ENCODE results near the gene VAMP5.
"Not testable (repeated sequence)": the region's sequence is repeated elsewhere in the genome, so short reads cannot be mapped to it uniquely, and the experiment has no call there.

Gene VAMP5, protein sequence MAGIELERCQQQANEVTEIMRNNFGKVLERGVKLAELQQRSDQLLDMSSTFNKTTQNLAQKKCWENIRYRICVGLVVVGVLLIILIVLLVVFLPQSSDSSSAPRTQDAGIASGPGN

DNA sequence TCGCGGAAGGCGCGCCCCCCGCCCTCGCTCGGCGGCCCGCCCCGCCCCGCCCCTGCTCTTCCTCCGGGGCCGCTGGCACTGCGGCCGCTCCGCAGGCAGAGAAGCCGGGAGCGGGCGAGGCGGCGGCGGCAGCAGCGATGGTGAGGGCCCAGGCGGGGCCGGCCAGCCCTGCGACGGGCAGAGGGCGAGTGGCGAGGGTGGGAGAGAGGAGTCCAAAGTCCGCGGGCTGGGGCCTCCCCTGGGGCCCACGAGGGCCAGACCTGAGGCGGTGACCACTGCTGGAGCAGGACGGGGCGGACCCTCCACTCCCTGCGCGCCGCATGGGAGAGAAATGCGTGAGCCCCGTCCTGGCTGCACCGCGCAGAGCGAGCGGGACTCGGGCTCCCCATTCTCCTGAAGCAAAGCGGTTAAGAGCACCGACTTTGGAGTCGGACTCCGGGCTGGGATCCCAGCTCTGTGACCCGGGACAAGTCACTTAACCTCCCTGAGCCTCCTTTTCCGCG is at the start of gene VAMP5:
TSS of gene VAMP5 (plus strand) at position 78 of the 503 bp plus-strand sequence. CDS start at position 138, 60 bp downstream.
- DNase-seq (ENCODE audit: low read depth): no peak

- no peak for DNase-seq (ENCODE audit: low read depth)
Observed at GRCh38 chr2:85534881-85535280, 49.4 kb upstream of the VAMP5 start.

DNA sequence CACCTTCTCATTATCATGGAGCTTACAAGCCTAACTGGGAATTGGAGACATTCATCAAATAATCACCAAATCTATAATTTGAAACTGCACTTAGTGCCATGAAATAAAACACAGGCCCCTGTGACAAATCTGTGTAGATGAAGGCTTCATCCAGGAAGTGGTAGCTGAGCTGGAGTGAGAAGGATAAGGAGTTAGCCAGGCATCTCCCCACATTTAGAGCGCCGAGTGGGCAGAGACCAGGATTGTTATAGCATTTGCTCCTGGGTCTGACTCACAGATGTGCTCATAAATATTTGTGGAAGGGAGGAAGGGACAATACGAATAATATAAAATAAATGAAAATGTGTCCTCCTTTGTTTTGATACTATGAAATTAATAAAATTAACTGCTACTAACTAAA is 47.8 kb upstream of the VAMP5 start:
- no peak for DNase-seq (ENCODE audit: low read depth)

GRCh38 chr2:85537600-85538506 is 46.4 kb upstream of the VAMP5 start:
- DNase-seq (ENCODE audit: low read depth): no peak

GRCh38 chr2:85538507-85539360 is 45.5 kb upstream of the VAMP5 start, which contains the start of gene MAT2A:
MAT2A (plus strand) TSS chr2:85539168; CDS start chr2:85539288, 120 bp downstream.
- DNase-seq (ENCODE audit: low read depth): peak; percentile 85

- DNase-seq (ENCODE audit: low read depth): peak; percentile 77
Observed at GRCh38 chr2:85539361-85540132, 44.7 kb upstream of the VAMP5 start.

- no peak for DNase-seq (ENCODE audit: low read depth)
Observed at GRCh38 chr2:85540133-85540648, 44.0 kb upstream of the VAMP5 start.

DNA sequence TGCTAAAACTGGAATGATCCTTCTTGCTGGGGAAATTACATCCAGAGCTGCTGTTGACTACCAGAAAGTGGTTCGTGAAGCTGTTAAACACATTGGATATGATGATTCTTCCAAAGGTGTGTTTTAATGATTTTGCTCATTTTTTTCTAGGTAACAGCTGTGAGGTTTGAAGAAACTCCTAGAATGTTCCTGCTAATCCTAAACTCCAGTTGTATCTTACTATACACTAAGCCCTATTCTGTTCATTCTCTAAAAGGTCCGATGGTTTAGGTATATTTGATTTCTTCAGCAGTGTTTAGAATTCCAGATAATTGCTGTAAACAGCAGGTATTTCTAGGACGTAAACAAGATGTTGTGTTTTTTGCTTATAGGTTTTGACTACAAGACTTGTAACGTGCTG is 43.0 kb upstream of the VAMP5 start:
- DNase-seq (ENCODE audit: low read depth): no peak

- no peak for DNase-seq (ENCODE audit: low read depth)
Observed at GRCh38 chr2:85541753-85542457, 42.3 kb upstream of the VAMP5 start.

GRCh38 chr2:85542777-85543176 is 41.5 kb upstream of the VAMP5 start:
- DNase-seq (ENCODE audit: low read depth): no peak

DNA sequence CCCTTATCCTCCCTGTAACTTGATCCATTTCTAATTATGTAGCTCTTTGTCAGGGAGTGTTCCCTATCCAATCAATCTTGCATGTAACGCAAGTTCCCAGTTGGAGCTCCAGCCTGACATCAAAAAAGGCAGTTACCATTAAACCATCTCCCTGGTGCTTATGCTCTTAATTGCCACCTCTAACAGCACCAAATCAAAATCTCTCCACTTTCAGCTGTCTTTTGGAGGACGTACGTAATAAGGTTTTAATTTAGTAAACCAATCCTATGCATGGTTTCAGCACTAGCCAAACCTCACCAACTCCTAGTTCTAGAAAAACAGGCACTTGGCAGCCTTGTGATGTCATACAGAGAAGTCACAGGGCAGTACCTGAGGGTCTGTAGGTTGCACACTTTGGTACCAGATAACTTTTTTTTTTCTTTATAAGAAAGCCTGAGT is 40.0 kb upstream of the VAMP5 start:
- DNase-seq (ENCODE audit: low read depth): not testable (repeated sequence)

DNA sequence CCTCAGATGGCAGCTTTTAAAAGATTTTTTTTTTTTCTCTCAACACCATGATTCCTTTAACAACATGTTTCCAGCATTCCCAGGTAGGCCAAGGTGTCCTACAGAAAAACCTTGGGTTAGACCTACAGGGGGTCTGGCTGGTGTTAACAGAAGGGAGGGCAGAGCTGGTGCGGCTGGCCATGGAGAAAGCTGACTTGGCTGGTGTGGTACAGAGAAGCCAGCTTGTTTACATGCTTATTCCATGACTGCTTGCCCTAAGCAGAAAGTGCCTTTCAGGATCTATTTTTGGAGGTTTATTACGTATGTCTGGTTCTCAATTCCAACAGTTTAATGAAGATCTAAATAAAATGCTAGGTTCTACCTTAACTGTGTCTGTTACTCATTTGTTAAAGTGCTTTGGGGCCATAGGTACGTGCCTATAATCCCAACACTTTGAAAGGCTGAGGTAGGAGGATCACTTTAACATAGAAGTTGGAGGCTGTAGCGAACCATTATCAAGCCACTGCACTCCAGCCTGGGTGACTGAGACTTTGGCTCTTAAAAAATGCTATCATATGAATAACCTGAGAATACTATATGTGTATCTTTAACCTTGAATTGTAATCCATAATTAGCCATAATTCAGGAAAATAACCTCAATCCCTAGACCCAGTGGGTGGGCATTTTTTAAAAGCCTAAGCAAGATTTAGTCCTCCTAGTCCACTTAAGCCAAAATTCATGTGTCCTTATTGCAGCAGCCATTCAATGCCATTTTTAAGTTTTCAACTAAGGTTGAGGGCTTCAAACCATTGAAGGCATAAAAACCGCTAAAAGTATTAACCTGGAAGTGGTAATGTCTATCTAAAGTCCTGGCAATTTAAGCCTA is 39.1 kb upstream of the VAMP5 start:
- not testable (repeated sequence) for DNase-seq (ENCODE audit: low read depth)

DNA sequence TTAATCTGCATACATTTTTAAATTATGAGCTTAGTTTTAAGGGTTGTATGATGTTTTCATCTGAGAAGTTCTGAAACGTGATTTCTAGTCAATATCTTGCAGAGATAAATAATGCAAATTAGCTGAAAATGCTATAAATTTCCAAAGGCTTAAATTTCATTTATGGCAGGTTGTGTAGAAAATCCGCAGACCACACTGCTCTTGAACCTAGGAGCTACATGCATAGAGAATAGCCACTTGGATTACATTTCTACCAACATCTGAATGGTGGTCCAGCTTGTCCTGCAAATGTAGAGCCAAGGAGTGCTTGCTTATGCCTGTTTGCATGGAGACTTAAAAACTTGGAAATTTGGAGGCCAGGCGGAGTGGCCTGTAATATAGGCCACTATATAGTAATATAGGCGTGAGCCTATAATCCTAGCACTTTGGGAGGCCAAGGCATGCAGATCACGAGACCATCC is 38.4 kb upstream of the VAMP5 start:
- no peak for DNase-seq (ENCODE audit: low read depth)

GRCh38 chr2:85547089-85547858 is 37.0 kb upstream of the VAMP5 start:
- no peak for DNase-seq (ENCODE audit: low read depth)

DNA sequence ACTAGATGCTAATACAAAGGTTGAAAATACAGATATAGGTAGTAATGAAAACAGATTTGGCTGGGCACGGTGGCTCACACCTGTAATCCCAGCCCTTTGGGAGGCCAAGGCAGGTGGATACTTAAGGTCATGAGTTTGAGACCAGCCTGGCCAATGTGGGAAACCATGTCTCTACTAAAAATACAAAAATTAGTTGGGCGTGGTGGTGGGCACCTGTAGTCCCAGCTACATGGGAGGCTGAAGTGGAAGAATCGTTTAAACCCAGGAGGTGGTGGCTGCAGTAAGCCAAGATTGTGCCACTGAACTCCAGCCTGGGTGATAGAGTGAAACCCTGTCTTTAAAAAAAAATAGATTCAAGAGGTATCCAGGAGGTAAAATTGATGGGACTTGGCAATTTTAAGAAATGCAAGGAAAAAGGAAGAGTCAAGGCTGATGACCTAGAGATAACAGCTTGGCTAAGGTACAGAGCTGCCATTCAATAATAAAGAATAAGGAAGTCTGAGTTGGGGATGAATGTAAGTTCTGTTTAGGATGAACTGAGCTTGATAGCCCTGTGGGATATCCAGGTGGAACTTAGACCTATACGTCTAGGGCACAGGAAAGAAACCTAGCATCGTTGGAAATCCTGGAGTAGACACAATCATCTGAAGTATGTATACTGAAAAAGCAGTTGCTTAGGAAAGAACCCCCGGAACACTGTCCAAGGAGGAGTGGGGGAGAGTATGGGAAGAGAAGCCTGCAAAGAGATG is 36.2 kb upstream of the VAMP5 start:
- no peak for DNase-seq (ENCODE audit: low read depth)

DNA sequence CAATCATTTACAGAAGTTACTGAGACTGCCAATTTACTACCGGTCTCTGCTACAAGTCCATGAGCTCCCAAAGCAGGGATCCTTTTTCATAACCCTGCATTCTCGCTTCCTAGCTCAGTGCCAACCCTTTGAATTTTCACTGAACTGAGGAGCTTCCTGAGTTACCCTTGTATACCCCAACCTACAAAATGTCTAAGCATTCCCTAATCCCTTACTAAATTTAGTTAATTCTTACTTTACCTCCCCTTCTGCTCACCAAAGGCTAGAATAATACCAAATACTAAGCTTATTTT is 35.7 kb upstream of the VAMP5 start:
- no peak for DNase-seq (ENCODE audit: low read depth)

- DNase-seq (ENCODE audit: low read depth): no peak
Observed at GRCh38 chr2:85549095-85549494, 35.1 kb upstream of the VAMP5 start.

- no peak for DNase-seq (ENCODE audit: low read depth)
Observed at GRCh38 chr2:85549826-85550225, 34.4 kb upstream of the VAMP5 start.

Data from stimulated activated CD4-positive, alpha-beta T cell treated with anti-CD3 and anti-CD28 coated beads, Interleukin-2, amount 100 ng/mL, for 4 hours (primary cell).